Stimulated activated CD4-positive, alpha-beta T cell treated with anti-CD3 and anti-CD28 coated beads, Interleukin-1b, Interleukin-23, amount 100 ng/mL, for 24 hours (primary cell): ENCODE measurements around the gene ATXN7L1.

Experiments used
- DNase-seq, 4 experiments: peaks; one replicate each; pipeline ENCODE4 v3.0.0-alpha.2; 2020; ENCODE audit warnings: low read depth in 4 of 4, low spot score in 1 of 4

Gene ATXN7L1

GRCh38 chr7:105828141-105828540 is 48.3 kb downstream of the ATXN7L1 start:
- no peak for DNase-seq

- DNase-seq = no peak
Measured at GRCh38 chr7:105827151-105827875, 49.1 kb downstream of the ATXN7L1 start.

GRCh38 chr7:105826143-105826542 is 50.3 kb downstream of the ATXN7L1 start:
- no peak for DNase-seq

- DNase-seq = no peak
Measured at GRCh38 chr7:105825371-105825770, 51.0 kb downstream of the ATXN7L1 start.

GRCh38 chr7:105822806-105823205 is 53.6 kb downstream of the ATXN7L1 start:
- no peak for DNase-seq

GRCh38 chr7:105821527-105821926 is 54.9 kb downstream of the ATXN7L1 start:
- DNase-seq = no peak

- no peak for DNase-seq
Measured at GRCh38 chr7:105820363-105821066, 55.9 kb downstream of the ATXN7L1 start.

- DNase-seq = no peak
Measured at GRCh38 chr7:105819559-105819958, 56.8 kb downstream of the ATXN7L1 start.

- no peak for DNase-seq
Measured at GRCh38 chr7:105816954-105817615, 59.3 kb downstream of the ATXN7L1 start.

- no peak for DNase-seq
Measured at GRCh38 chr7:105816266-105816843, 60.0 kb downstream of the ATXN7L1 start.

GRCh38 chr7:105815576-105815975 is 60.8 kb downstream of the ATXN7L1 start:
- DNase-seq = no peak

GRCh38 chr7:105814481-105814880 is 61.9 kb downstream of the ATXN7L1 start:
- DNase-seq = no peak

GRCh38 chr7:105811189-105811847 is 65.1 kb downstream of the ATXN7L1 start:
- DNase-seq = no peak

GRCh38 chr7:105810556-105810955 is 65.8 kb downstream of the ATXN7L1 start:
- no peak for DNase-seq

GRCh38 chr7:105808703-105809590 is 67.5 kb downstream of the ATXN7L1 start:
- DNase-seq = peak; percentile 49 to 79 (median 69)

- no peak for DNase-seq
Measured at GRCh38 chr7:105808209-105808608, 68.2 kb downstream of the ATXN7L1 start.

GRCh38 chr7:105807448-105807762 is 69.0 kb downstream of the ATXN7L1 start:
- DNase-seq = no peak

GRCh38 chr7:105806592-105807447 is 69.6 kb downstream of the ATXN7L1 start:
- DNase-seq = peak; percentile 32 to 67 (median 54)

GRCh38 chr7:105805447-105806019 is 70.9 kb downstream of the ATXN7L1 start:
- DNase-seq = no peak
